Neural cell (in vitro differentiated cells): Measurements from ENCODE around the gene RANBP10. TPM values are rescaled to one million over a fixed set of nuclear protein-coding genes. Genes with fewer than 3 reads are reported as not detected.

ENCODE experiments used
- H2AFZ ChIP-seq: fragments of 200-600, 300-800 bp; sonication (generic), shearing (Covaris generic); 2 replicates; pipeline ENCODE4 v1.6.0; 2014; ENCODE audit warnings: low read depth, mild to moderate bottlenecking, antibody characterized with exemption, low read length, moderate library complexity
- H3F3A ChIP-seq: fragments of 200-600 bp; shearing (Covaris generic); 2 replicates; pipeline ENCODE4 v1.6.1; 2016; ENCODE audit warnings: mild to moderate bottlenecking, moderate library complexity, mixed read lengths, antibody characterized with exemption, low read length; ENCODE audit not compliant: insufficient read depth, poor library complexity, severe bottlenecking
- H3K27ac ChIP-seq: fragments of 200-600, 300-800 bp; sonication (generic), shearing (Covaris generic); 2 replicates; pipeline ENCODE4 v1.5.1; 2014; ENCODE audit warnings: mild to moderate bottlenecking, low read length, moderate library complexity
- H3K27me3 ChIP-seq: fragments of 300-800, 200-600 bp; sonication (generic), shearing (Covaris generic); 2 replicates; pipeline ENCODE4 v1.6.0; 2014; ENCODE audit warnings: mild to moderate bottlenecking, low read depth, low read length, moderate library complexity; ENCODE audit not compliant: insufficient read depth
- H3K36me3 ChIP-seq: fragments of 300-800, 200-600 bp; sonication (generic), shearing (Covaris generic); 2 replicates; pipeline ENCODE4 v1.5.1; 2014; ENCODE audit warnings: mild to moderate bottlenecking, antibody characterized with exemption, low read length, moderate library complexity; ENCODE audit not compliant: insufficient read depth
- H3K4me2 ChIP-seq: fragments of 300-800, 200-600 bp; sonication (generic), shearing (Covaris generic); 2 replicates; pipeline ENCODE4 v1.6.0; 2014; ENCODE audit warnings: mild to moderate bottlenecking, low read length
- H3K4me3 ChIP-seq: fragments of 300-800, 200-600 bp; sonication (generic), shearing (Covaris generic); 2 replicates; pipeline ENCODE4 v1.5.1; 2014; ENCODE audit warnings: mild to moderate bottlenecking, low read length, moderate library complexity
- H3K79me2 ChIP-seq: fragments of 200-600 bp; shearing (Covaris generic); replicated peaks from 2 replicates; pipeline ENCODE4 v1.6.0; 2014; ENCODE audit warnings: mild to moderate bottlenecking, low read length, moderate library complexity; ENCODE audit not compliant: insufficient read depth
- H3K9ac ChIP-seq: fragments of 300-800, 200-600 bp; sonication (generic), shearing (Covaris generic); 2 replicates; pipeline ENCODE4 v1.6.1; 2016; ENCODE audit warnings: mild to moderate bottlenecking, low read length, mixed read lengths
- H3K9me2 ChIP-seq: fragments of 200-600 bp; shearing (Covaris generic); 2 replicates; pipeline ENCODE4 v1.6.1; 2016; ENCODE audit warnings: mild to moderate bottlenecking, low read length, mixed read lengths; ENCODE audit not compliant: insufficient read depth
- H3K9me3 ChIP-seq: fragments of 200-600, 300-800 bp; sonication (generic), shearing (Covaris generic); 2 replicates; pipeline ENCODE4 v1.6.1; 2016; ENCODE audit warnings: mild to moderate bottlenecking, mixed run types, low read length, moderate library complexity, mixed read lengths
- H4K20me1 ChIP-seq: fragments of 200-600 bp; shearing (Covaris generic); 2 replicates; pipeline ENCODE4 v1.6.1; 2016; ENCODE audit warnings: mild to moderate bottlenecking, mixed run types; ENCODE audit not compliant: insufficient read depth
- CTCF ChIP-seq: fragments of 450-650 bp; IDR thresholded peaks from 2 replicates; pipeline ENCODE4 v1.5.1; 2014; ENCODE audit warnings: antibody characterized with exemption, mild to moderate bottlenecking, moderate library complexity; ENCODE audit not compliant: poor library complexity, severe bottlenecking
- EP300 ChIP-seq: fragments of 450-650 bp; conservative IDR thresholded peaks from 2 replicates; pipeline ENCODE4 v1.6.1; 2014; ENCODE audit warnings: antibody characterized with exemption, mild to moderate bottlenecking, moderate library complexity; ENCODE audit not compliant: poor library complexity, severe bottlenecking
- EZH2 ChIP-seq: fragments of 200-600, 300-800 bp; shearing (Covaris generic), sonication (generic); IDR thresholded peaks from 2 replicates; pipeline ENCODE4 v1.6.1; 2014; ENCODE audit warnings: antibody characterized with exemption, low read length, borderline replicate concordance, mild to moderate bottlenecking; ENCODE audit not compliant: insufficient read depth, poor library complexity, severe bottlenecking
- MXI1 ChIP-seq: fragments of 450-650 bp; conservative IDR thresholded peaks from 2 replicates; pipeline ENCODE4 v1.6.1; 2014; ENCODE audit warnings: antibody characterized with exemption, mild to moderate bottlenecking; ENCODE audit not compliant: poor library complexity, severe bottlenecking
- POLR2AphosphoS5 ChIP-seq: IDR thresholded peaks from 2 replicates; pipeline ENCODE4 v1.6.1; 2012
- RAD21 ChIP-seq: fragments of 450-650 bp; conservative IDR thresholded peaks from 2 replicates; pipeline ENCODE4 v1.6.1; 2014; ENCODE audit warnings: antibody characterized with exemption, mild to moderate bottlenecking, moderate library complexity
- SMC3 ChIP-seq: fragments of 450-650 bp; conservative IDR thresholded peaks from 2 replicates; pipeline ENCODE4 v1.6.1; 2014; ENCODE audit warnings: antibody characterized with exemption, mild to moderate bottlenecking, moderate library complexity; ENCODE audit not compliant: poor library complexity
- TAF1 ChIP-seq: IDR thresholded peaks from 2 replicates; pipeline ENCODE4 v1.6.1; 2012; ENCODE audit warnings: low read depth
- polyA plus RNA-seq: library from polyadenylated mRNA; depleted of rRNA; stranded (reverse); fragments of >200 nt; gene quantifications from 2 replicates; pipeline ENCODE4 v1.2.3, GENCODE V29; 2014
- TF ChIP-seq, protein P1 (sequence below): IDR thresholded peaks from 2 replicates; pipeline ENCODE4 v1.6.1; 2012; ENCODE audit warnings: borderline replicate concordance

The RANBP10 gene
- polyA plus RNA-seq, 1 donor from 2014 or later, result 10.9 TPM

DNA sequence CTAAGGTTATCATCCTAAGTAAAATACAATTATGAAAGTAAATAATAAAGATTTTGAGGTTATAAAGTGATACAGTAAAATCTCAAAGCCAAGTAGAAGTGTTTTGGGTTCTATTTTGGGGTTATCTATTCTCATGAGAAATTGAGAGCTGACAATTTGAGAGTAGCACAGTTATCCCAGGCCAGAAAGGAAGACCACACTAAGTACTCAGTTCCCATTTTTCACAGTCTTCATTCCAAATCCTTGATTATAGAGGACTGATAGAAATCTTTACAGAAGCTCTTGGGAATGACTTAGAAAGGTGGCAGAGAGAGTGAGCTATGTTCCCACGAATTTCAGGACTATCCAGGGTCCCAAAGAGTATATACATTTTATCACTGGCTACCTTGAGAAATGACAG is 91.8 kb downstream of the RANBP10 start:
- Histone ChIP-seq H3K9me2 (no peaks in the 10 kb centered on the region), H3K4me3 (no peak overlapping the region), H3K4me2 (no peak overlapping the region), H4K20me1 (peaks cover 9% of the 10 kb centered on the region), H3K9ac (no peak overlapping the region), H3K27ac (no peak overlapping the region), H2AFZ (no peak overlapping the region), H3K79me2 (peaks cover 76% of the 10 kb centered on the region), H3K36me3 (no peaks in the 10 kb centered on the region), H3F3A (no peaks in the 10 kb centered on the region), H3K27me3 (no peaks in the 10 kb centered on the region), H3K9me3 (no peaks in the 10 kb centered on the region)
- TF ChIP-seq POLR2AphosphoS5 (no peak), MXI1 (no peak), RAD21 (no peak), SMC3 (no peak), EP300 (no peak), TAF1 (no peak), CTCF (no peak), EZH2 (no peak)
- TF ChIP-seq, protein P1, sequence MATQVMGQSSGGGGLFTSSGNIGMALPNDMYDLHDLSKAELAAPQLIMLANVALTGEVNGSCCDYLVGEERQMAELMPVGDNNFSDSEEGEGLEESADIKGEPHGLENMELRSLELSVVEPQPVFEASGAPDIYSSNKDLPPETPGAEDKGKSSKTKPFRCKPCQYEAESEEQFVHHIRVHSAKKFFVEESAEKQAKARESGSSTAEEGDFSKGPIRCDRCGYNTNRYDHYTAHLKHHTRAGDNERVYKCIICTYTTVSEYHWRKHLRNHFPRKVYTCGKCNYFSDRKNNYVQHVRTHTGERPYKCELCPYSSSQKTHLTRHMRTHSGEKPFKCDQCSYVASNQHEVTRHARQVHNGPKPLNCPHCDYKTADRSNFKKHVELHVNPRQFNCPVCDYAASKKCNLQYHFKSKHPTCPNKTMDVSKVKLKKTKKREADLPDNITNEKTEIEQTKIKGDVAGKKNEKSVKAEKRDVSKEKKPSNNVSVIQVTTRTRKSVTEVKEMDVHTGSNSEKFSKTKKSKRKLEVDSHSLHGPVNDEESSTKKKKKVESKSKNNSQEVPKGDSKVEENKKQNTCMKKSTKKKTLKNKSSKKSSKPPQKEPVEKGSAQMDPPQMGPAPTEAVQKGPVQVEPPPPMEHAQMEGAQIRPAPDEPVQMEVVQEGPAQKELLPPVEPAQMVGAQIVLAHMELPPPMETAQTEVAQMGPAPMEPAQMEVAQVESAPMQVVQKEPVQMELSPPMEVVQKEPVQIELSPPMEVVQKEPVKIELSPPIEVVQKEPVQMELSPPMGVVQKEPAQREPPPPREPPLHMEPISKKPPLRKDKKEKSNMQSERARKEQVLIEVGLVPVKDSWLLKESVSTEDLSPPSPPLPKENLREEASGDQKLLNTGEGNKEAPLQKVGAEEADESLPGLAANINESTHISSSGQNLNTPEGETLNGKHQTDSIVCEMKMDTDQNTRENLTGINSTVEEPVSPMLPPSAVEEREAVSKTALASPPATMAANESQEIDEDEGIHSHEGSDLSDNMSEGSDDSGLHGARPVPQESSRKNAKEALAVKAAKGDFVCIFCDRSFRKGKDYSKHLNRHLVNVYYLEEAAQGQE, result no peak

DNA sequence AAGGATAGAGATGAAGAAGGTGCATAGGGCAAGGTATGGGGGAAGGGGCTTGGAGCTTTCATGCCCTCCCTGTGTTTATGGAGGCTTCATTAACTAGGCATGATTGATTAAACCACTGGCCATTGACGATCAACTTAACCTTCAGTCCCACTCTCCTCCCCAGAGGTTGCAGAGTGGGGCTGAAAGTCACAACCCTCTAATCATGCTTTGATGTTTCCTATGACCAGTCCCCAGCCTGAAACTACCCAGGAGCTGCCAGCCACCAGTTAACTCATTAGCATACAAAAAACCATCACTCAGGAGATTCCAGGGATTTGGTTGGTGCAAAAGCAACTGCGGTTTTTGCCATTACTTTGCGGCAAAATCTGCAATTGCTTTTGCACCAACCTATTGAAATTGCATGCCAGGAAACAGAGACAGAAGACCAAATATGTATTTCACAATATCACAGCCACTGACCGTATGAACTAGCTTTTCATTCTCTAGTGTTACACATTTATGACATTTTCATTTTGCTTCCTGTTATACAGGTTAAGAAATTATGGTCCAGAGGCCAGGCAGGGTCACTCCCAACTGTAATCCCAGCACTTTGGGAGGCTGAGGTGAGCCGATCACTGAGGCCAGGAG is 92.6 kb downstream of the RANBP10 start:
- no peak overlapping the region for H2AFZ ChIP-seq
- no peaks in the 10 kb centered on the region for H3K9me2 ChIP-seq
- H3K27ac ChIP-seq, result no peak overlapping the region
- no peaks in the 10 kb centered on the region for H3K9me3 ChIP-seq
- H3K4me2 ChIP-seq, result no peak overlapping the region
- H3F3A ChIP-seq, result no peaks in the 10 kb centered on the region
- H3K36me3 ChIP-seq, result no peaks in the 10 kb centered on the region
- H3K9ac ChIP-seq, result no peak overlapping the region
- H3K4me3 ChIP-seq, result no peak overlapping the region
- no peaks in the 10 kb centered on the region for H3K27me3 ChIP-seq
- peaks cover 81% of the 10 kb centered on the region for H3K79me2 ChIP-seq
- TF ChIP-seq SMC3 (no peak), POLR2AphosphoS5 (no peak), EZH2 (no peak), MXI1 (no peak), CTCF (no peak), EP300 (no peak), TAF1 (no peak), RAD21 (no peak)
- TF ChIP-seq, protein P1, result no peak
- H4K20me1 ChIP-seq, result peaks cover 9% of the 10 kb centered on the region
